Right atrium auricular region (tissue), 2 donors: ENCODE measurements around the gene ROCK2. TPM values are rescaled to one million over a fixed set of nuclear protein-coding genes. Genes with fewer than 3 reads are reported as not detected.

Source experiments
- DNase-seq: peaks from one replicate; pipeline ENCODE4 v3.0.0-alpha.2; 2019; ENCODE audit warnings: low spot score
- H3K27ac ChIP-seq, 2 donors: fragments of 200-600 bp; sonication (generic); 1 replicate in 1 of 2; 2 replicates in 1 of 2; pipeline ENCODE4 v1.5.1; 2016 to 2019
- H3K27me3 ChIP-seq, 2 donors: fragments of 200-600 bp; sonication (generic); one replicate each; pipeline versions ENCODE4 v1.5.1 to v1.6.0; 2017 to 2019
- H3K36me3 ChIP-seq: fragments of 200-600 bp; sonication (generic); one replicate; pipeline ENCODE4 v1.5.1; 2016
- H3K4me1 ChIP-seq, 2 donors: fragments of 200-600 bp; sonication (generic); one replicate each; pipeline versions ENCODE4 v1.5.1 to v1.6.0; 2017 to 2019
- H3K4me3 ChIP-seq, 2 donors: fragments of 200-600 bp; sonication (generic); 1 replicate in 1 of 2; 2 replicates in 1 of 2; pipeline ENCODE4 v1.5.1; 2017 to 2019; ENCODE audit warnings: mild to moderate bottlenecking in 1 of 2, moderate library complexity in 1 of 2
- H3K9me3 ChIP-seq, 2 donors: fragments of 200-600 bp; sonication (generic); one replicate each; pipeline ENCODE4 v1.5.1; 2019
- total RNA-seq, 2 donors: library from RNA; depleted of rRNA; stranded (reverse); fragments of >200 nt; gene quantifications; one replicate each; pipeline ENCODE4 v1.1.0, GENCODE V29; 2016
- TF ChIP-seq, protein P1 (sequence below), 2 donors: fragments of 200-600 bp; sonication (generic); IDR thresholded peaks; one replicate each; pipeline ENCODE4 v1.5.1; 2019; ENCODE audit warnings: antibody characterized with exemption in 2 of 2

The ROCK2 gene
- total RNA-seq, 2 donors from 2014 or later, result 32.3 to 32.6 TPM

DNA sequence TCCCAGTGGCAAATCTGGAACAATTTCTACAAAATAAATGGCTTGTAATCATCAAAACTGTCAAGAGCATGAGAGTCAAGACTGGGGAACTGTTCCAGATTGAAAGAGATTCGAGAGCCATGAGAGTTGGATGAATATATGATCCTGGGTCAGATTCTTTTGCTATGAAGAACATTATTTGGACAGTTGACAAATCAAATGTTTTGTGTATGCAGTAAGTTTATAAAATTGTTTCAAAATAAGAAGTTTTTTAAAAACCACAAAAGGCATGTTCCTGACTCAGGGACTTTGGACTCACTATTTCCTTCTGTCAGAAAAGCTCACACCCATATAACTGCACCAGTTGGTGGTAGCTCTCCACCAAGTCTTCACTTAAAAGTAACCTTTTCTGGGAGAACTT lies 38.5 kb downstream of the ROCK2 start:
- Histone ChIP-seq H3K27ac (no peak overlapping the region), H3K9me3 (no peaks in the 10 kb centered on the region)
- TF ChIP-seq, protein P1, sequence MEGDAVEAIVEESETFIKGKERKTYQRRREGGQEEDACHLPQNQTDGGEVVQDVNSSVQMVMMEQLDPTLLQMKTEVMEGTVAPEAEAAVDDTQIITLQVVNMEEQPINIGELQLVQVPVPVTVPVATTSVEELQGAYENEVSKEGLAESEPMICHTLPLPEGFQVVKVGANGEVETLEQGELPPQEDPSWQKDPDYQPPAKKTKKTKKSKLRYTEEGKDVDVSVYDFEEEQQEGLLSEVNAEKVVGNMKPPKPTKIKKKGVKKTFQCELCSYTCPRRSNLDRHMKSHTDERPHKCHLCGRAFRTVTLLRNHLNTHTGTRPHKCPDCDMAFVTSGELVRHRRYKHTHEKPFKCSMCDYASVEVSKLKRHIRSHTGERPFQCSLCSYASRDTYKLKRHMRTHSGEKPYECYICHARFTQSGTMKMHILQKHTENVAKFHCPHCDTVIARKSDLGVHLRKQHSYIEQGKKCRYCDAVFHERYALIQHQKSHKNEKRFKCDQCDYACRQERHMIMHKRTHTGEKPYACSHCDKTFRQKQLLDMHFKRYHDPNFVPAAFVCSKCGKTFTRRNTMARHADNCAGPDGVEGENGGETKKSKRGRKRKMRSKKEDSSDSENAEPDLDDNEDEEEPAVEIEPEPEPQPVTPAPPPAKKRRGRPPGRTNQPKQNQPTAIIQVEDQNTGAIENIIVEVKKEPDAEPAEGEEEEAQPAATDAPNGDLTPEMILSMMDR (IDR thresholded peaks at IDR 0.05), result no peak

GRCh38 chr2:11305338-11305737 lies 39.1 kb downstream of the ROCK2 start:
- Histone ChIP-seq H3K4me3 (no peak overlapping the region), H3K27me3 (no peaks in the 10 kb centered on the region), H3K36me3 (no peaks in the 10 kb centered on the region), H3K27ac (no peak overlapping the region), H3K9me3 (no peaks in the 10 kb centered on the region), H3K4me1 (peaks cover 0 to 40% of the 10 kb centered on the region in 2 donors)
- no peak for DNase-seq
- TF ChIP-seq, protein P1 (IDR thresholded peaks at IDR 0.05), result no peak

More for the DNA sequence above, 38.5 kb downstream of the ROCK2 start:
- DNase-seq, result no peak
- no peaks in the 10 kb centered on the region for H3K36me3 ChIP-seq
- no peak overlapping the region for H3K4me3 ChIP-seq
- H3K27me3 ChIP-seq, result no peaks in the 10 kb centered on the region
- H3K4me1 ChIP-seq, result peaks cover 0 to 44% of the 10 kb centered on the region in 2 donors

DNA sequence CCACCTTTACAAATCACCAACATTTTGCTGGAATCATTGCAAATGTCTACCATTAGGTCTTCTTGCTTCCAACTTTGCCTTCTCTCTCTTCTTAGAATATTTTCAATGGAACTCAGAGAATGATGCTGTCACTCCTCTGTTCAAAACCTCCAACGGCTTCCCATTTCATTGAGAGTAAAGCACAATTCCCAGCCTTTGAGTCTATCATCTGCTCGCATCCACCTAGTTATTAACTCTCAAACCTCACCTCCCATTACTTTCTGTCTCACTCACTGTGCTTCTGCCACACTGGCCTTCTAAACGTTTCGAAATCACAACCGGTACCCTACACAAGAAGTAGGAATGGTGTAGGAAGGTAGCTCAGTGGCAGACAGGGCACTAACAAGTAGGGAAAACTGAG lies 40.0 kb downstream of the ROCK2 start:
- Histone ChIP-seq H3K4me1 (peaks cover 0 to 32% of the 10 kb centered on the region in 2 donors), H3K9me3 (no peaks in the 10 kb centered on the region), H3K4me3 (no peak overlapping the region), H3K36me3 (no peaks in the 10 kb centered on the region), H3K27me3 (no peaks in the 10 kb centered on the region), H3K27ac (no peak overlapping the region)
- DNase-seq, result no peak
- TF ChIP-seq, protein P1 (IDR thresholded peaks at IDR 0.05), result no peak

- TF ChIP-seq, protein P1 (IDR thresholded peaks at IDR 0.05), result no peak
- Histone ChIP-seq H3K4me3 (no peak overlapping the region), H3K4me1 (peaks cover 0 to 30% of the 10 kb centered on the region in 2 donors), H3K27ac (no peak overlapping the region), H3K27me3 (no peaks in the 10 kb centered on the region), H3K36me3 (no peaks in the 10 kb centered on the region), H3K9me3 (no peaks in the 10 kb centered on the region)
- DNase-seq, result no peak
Observed at GRCh38 chr2:11303290-11304013, 41.0 kb downstream of the ROCK2 start.

DNA sequence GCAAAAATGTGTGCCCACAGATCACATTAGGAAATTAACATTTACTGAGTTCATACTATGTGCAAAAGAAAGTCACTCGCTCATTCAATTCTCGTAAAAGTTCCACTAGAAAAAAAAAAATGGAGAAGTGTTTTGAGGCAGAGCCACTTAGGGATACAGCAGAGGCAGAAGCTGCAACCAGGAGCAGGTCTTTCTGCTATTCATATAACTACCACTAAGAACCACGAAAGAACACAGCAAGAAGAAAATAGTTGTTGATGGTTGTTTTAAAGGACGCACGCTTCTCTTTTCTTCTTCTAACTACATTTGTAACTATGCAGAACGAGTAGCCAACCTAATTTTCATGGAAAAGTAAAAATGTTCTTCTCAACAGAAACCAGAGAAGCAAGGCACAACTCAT lies 45.0 kb downstream of the ROCK2 start:
- H3K9me3 ChIP-seq, result no peaks in the 10 kb centered on the region
- no peak overlapping the region for H3K27ac ChIP-seq
- H3K36me3 ChIP-seq, result no peaks in the 10 kb centered on the region
- H3K4me1 ChIP-seq, result peaks cover 0 to 15% of the 10 kb centered on the region in 2 donors
- DNase-seq, result no peak
- no peaks in the 10 kb centered on the region for H3K27me3 ChIP-seq
- H3K4me3 ChIP-seq, result no peak overlapping the region
- TF ChIP-seq, protein P1 (IDR thresholded peaks at IDR 0.05), result no peak

GRCh38 chr2:11298592-11298991 lies 45.8 kb downstream of the ROCK2 start:
- Histone ChIP-seq H3K4me1 (peaks cover 0 to 9% of the 10 kb centered on the region in 2 donors), H3K9me3 (no peaks in the 10 kb centered on the region), H3K27me3 (no peaks in the 10 kb centered on the region), H3K36me3 (no peaks in the 10 kb centered on the region), H3K4me3 (no peak overlapping the region), H3K27ac (no peak overlapping the region)
- TF ChIP-seq, protein P1 (IDR thresholded peaks at IDR 0.05), result no peak
- no peak for DNase-seq
